Keratinocyte (primary cell): Measurements from ENCODE around the gene MAP4K3. TPM values are rescaled to one million over a fixed set of nuclear protein-coding genes. Genes with fewer than 3 reads are reported as not detected.

ENCODE experiments used
- DNase-seq: peaks from one replicate; pipeline ENCODE4 v3.0.0-alpha.2; 2011; ENCODE audit warnings: low read depth, missing footprints, low spot score
- FAIRE-seq: peaks from 2 replicates; lab custom pipeline; 2011; peaks lifted over from hg19 to GRCh38; lab: Jason Lieb, UNC
- H2AFZ ChIP-seq: 2 replicates; pipeline ENCODE4 v1.6.0; 2012; ENCODE audit warnings: low read length, control low read depth, inconsistent platforms; ENCODE audit not compliant: control insufficient read depth
- H3K27ac ChIP-seq: 2 replicates; pipeline ENCODE4 v1.5.1; 2011; ENCODE audit warnings: low read length; ENCODE audit not compliant: control insufficient read depth, insufficient read depth
- H3K27me3 ChIP-seq: 3 replicates; pipeline ENCODE4 v1.6.0; 2011; ENCODE audit warnings: low read length; ENCODE audit not compliant: control insufficient read depth, insufficient read depth; ENCODE audit errors: extremely low read depth
- H3K36me3 ChIP-seq, 2 experiments: 2 replicates in 1 of 2; 3 replicates in 1 of 2; pipeline ENCODE4 v1.5.1; 2011; ENCODE audit warnings: low read length in 2 of 2, mild to moderate bottlenecking in 1 of 2; ENCODE audit not compliant: control insufficient read depth in 2 of 2, insufficient read depth in 2 of 2; ENCODE audit errors: extremely low read depth in 1 of 2
- H3K4me1 ChIP-seq: 3 replicates; pipeline ENCODE4 v1.5.1; 2011; ENCODE audit warnings: low read length; ENCODE audit not compliant: control insufficient read depth, insufficient read depth; ENCODE audit errors: extremely low read depth
- H3K4me2 ChIP-seq: 3 replicates; pipeline ENCODE4 v1.6.0; 2011; ENCODE audit warnings: low read depth, low read length; ENCODE audit not compliant: control insufficient read depth, insufficient read depth; ENCODE audit errors: extremely low read depth
- H3K4me3 ChIP-seq, 3 experiments: fragments of 200-600 bp in 1 of 3; sonication (generic) in 1 of 3; 2 replicates in 2 of 3; 3 replicates in 1 of 3; pipeline ENCODE4 v1.5.1; 2011 to 2016; ENCODE audit warnings: low read length in 3 of 3, mild to moderate bottlenecking in 3 of 3, control low read depth in 2 of 3, inconsistent platforms in 1 of 3, low read depth in 1 of 3, mixed read lengths in 1 of 3, mixed run types in 1 of 3, moderate library complexity in 1 of 3; ENCODE audit not compliant: control insufficient read depth in 2 of 3, insufficient read depth in 2 of 3; ENCODE audit errors: extremely low read depth in 1 of 3
- H3K79me2 ChIP-seq: 2 replicates; pipeline ENCODE4 v1.6.0; 2012; ENCODE audit warnings: low read length; ENCODE audit not compliant: control insufficient read depth, insufficient read depth
- H3K9ac ChIP-seq: 3 replicates; pipeline ENCODE4 v1.6.0; 2011; ENCODE audit warnings: low read length; ENCODE audit not compliant: control insufficient read depth, insufficient read depth; ENCODE audit errors: extremely low read depth
- H3K9me1 ChIP-seq: 3 replicates; pipeline ENCODE4 v1.6.0; 2011; ENCODE audit warnings: low read length; ENCODE audit not compliant: control insufficient read depth, insufficient read depth; ENCODE audit errors: extremely low read depth
- H3K9me3 ChIP-seq: 2 replicates; pipeline ENCODE4 v1.5.1; 2012; ENCODE audit warnings: low read depth, low read length; ENCODE audit not compliant: control insufficient read depth
- H4K20me1 ChIP-seq: 3 replicates; pipeline ENCODE4 v1.6.0; 2011; ENCODE audit warnings: low read length; ENCODE audit not compliant: control insufficient read depth, insufficient read depth; ENCODE audit errors: extremely low read depth
- EZH2 ChIP-seq: IDR thresholded peaks from one replicate; pipeline ENCODE4 v1.6.1; 2012; ENCODE audit warnings: inconsistent platforms, mild to moderate bottlenecking, low read length, moderate library complexity
- dilution Hi-C: fragments of 300-500 bp; cut with MboI; formaldehyde crosslinking; loops from one replicate; pipeline ENCODE4 v1.7.0; 2020; ENCODE audit warnings: low sequenced_read_pairs; ENCODE audit not compliant: extremely low pct_ligation_motif_present
- polyA plus RNA-seq, 5 experiments: library from polyadenylated mRNA; depleted of rRNA in 3 of 5; stranded (reverse) in 3 of 5; stranded (forward) in 1 of 5; unstranded in 1 of 5; fragments of >200 nt; gene quantifications; 1 replicate in 1 of 5; 2 replicates in 3 of 5; 3 replicates in 1 of 5; pipeline versions ENCODE4 v1.2.1 to v1.2.3, GENCODE V29; 2011 to 2012; ENCODE audit warnings: missing spikeins in 2 of 5, low read depth in 1 of 5, low replicate concordance in 1 of 5
- TF ChIP-seq, protein P1 (sequence below), 3 experiments: IDR thresholded peaks in 1 of 3; conservative IDR thresholded peaks in 1 of 3; optimal IDR thresholded peaks in 1 of 3; 2 replicates in 2 of 3; 3 replicates in 1 of 3; pipeline versions ENCODE3 to v1.5.1; 2011; ENCODE audit warnings: low read length in 3 of 3, mild to moderate bottlenecking in 3 of 3, moderate library complexity in 2 of 3, control low read depth in 1 of 3, inconsistent platforms in 1 of 3; ENCODE audit not compliant: insufficient read depth in 2 of 3; ENCODE audit errors: extremely low read depth in 1 of 3

Gene MAP4K3
- polyA plus RNA-seq, 1 donor (not counting 4 experiments of a cell fraction or from before 2014, with no cell fraction given), result 19.4 TPM

DNA sequence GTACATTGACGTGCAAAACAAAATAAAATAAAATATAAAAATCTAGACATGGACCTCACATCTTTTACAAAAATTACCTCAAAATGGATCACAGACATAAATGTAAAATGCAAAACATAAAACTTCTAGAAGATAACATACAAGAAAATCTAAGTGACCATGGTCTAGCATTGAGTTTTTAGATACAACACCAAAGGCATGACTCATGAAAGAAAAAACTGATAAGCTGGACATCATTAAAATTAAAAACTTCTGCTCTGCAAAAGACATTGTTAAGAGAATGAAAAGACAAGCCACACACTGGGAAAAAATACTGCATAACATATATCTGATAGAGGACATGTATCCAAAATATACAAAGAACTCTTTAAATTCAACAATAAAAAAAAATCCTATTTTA, 14.4 kb downstream of the MAP4K3 start:
- TF ChIP-seq, protein P1, sequence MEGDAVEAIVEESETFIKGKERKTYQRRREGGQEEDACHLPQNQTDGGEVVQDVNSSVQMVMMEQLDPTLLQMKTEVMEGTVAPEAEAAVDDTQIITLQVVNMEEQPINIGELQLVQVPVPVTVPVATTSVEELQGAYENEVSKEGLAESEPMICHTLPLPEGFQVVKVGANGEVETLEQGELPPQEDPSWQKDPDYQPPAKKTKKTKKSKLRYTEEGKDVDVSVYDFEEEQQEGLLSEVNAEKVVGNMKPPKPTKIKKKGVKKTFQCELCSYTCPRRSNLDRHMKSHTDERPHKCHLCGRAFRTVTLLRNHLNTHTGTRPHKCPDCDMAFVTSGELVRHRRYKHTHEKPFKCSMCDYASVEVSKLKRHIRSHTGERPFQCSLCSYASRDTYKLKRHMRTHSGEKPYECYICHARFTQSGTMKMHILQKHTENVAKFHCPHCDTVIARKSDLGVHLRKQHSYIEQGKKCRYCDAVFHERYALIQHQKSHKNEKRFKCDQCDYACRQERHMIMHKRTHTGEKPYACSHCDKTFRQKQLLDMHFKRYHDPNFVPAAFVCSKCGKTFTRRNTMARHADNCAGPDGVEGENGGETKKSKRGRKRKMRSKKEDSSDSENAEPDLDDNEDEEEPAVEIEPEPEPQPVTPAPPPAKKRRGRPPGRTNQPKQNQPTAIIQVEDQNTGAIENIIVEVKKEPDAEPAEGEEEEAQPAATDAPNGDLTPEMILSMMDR (optimal IDR thresholded peaks at IDR 0.05 in 1 of 3, IDR thresholded peaks at IDR 0.05 in 1 of 3, conservative IDR thresholded peaks at IDR 0.05 in 1 of 3; ENCODE audit: extremely low read depth in 1 of 3, insufficient read depth in 2 of 3, low read length in 3 of 3), result no peak
- TF ChIP-seq EZH2, result no peak
- Histone ChIP-seq H3K9ac (no peak overlapping the region), H3K27ac (no peak overlapping the region), H3K4me3 (no peak overlapping the region), H3K27me3 (no peaks in the 10 kb centered on the region), H3K9me3 (no peaks in the 10 kb centered on the region), H3K79me2 (peaks cover 90% of the 10 kb centered on the region), H3K4me2 (no peak overlapping the region), H3K4me1 (no peaks in the 10 kb centered on the region), H3K36me3 (no peaks in the 10 kb centered on the region), H2AFZ (no peak overlapping the region), H3K9me1 (no peaks in the 10 kb centered on the region), H4K20me1 (peaks cover 3% of the 10 kb centered on the region)
- DNase-seq, result no peak
- no peak for FAIRE-seq
- dilution Hi-C loops, result no loop called here

DNA sequence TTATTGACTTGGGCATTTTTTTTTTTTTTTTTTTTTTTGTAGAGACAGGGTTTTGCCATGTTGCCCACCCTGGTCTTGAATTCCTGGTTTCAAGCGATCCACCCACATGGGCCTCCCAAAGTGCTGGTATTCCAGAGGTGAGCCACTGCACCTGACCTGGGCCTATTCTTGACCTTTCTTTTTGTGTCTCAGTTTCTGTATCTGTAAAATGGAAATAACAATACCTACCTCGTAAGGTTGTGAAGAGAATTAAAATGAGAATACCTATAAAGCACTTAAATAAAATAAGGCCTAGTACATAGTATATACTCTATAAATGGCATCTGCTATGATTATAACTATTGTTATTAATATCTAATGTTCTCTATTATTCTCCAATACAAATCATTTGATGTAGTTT, 15.7 kb downstream of the MAP4K3 start:
- dilution Hi-C loops, result no loop called here
- no peak for FAIRE-seq

More for the DNA sequence above, 15.7 kb downstream of the MAP4K3 start:
- no peak for DNase-seq
- H3K9ac ChIP-seq, result no peak overlapping the region
- no peaks in the 10 kb centered on the region for H3K36me3 ChIP-seq
- no peak for TF ChIP-seq EZH2
- TF ChIP-seq, protein P1 (optimal IDR thresholded peaks at IDR 0.05 in 1 of 3, IDR thresholded peaks at IDR 0.05 in 1 of 3, conservative IDR thresholded peaks at IDR 0.05 in 1 of 3; ENCODE audit: extremely low read depth in 1 of 3, insufficient read depth in 2 of 3, low read length in 3 of 3), result no peak
- no peak overlapping the region for H3K4me2 ChIP-seq
- H3K4me1 ChIP-seq, result no peaks in the 10 kb centered on the region
- H3K27ac ChIP-seq, result no peak overlapping the region
- H3K27me3 ChIP-seq, result no peaks in the 10 kb centered on the region
- H2AFZ ChIP-seq, result no peak overlapping the region
- H3K79me2 ChIP-seq, result peaks cover 83% of the 10 kb centered on the region
- no peaks in the 10 kb centered on the region for H3K9me3 ChIP-seq
- peaks cover 3% of the 10 kb centered on the region for H4K20me1 ChIP-seq
- H3K9me1 ChIP-seq, result no peaks in the 10 kb centered on the region
- H3K4me3 ChIP-seq, result no peak overlapping the region
